ENCODE results near the gene GPR42. TPM values are rescaled to one million over a fixed set of nuclear protein-coding genes. Genes with fewer than 3 reads are reported as not detected.
A peak's percentile ranks its signal among the peaks of the same experiment; 100 is the strongest.

GPR42 gene
- total and polyA plus RNA-seq, 10 of the 15 experiments (the other 5 are each of a cell fraction or from before 2014, with no cell fraction given): 0.13 TPM; not detected in 9

GRCh38 chr19:35346193-35347052 lies 24.4 kb upstream of the GPR42 start (continued):
- TF ChIP-seq ZNF592 (IDR thresholded peaks at IDR 0.05): peak; percentile 27; the same call in 1 of the 2 replicates
- TF ChIP-seq SMC3 (IDR thresholded peaks at IDR 0.05; ENCODE audit: borderline replicate concordance, low read length): peak; percentile 25; the same call in 1 of the 2 replicates
- TF ChIP-seq MEF2B (IDR thresholded peaks at IDR 0.05; ENCODE audit: partially characterized antibody, poor library complexity, severe bottlenecking): peak; percentile 70
- peak; percentile 87; the same call in 2 of the 3 replicates for TF ChIP-seq POU2F2 (IDR thresholded peaks at IDR 0.05; ENCODE audit: borderline replicate concordance, low read depth, low read length)
- no peak for TF ChIP-seq ZSCAN29 (IDR thresholded peaks at IDR 0.05)
- TF ChIP-seq IRF4 (IDR thresholded peaks at IDR 0.05; ENCODE audit: low read depth, low read length): peak; percentile 83
- TF ChIP-seq, protein P1, sequence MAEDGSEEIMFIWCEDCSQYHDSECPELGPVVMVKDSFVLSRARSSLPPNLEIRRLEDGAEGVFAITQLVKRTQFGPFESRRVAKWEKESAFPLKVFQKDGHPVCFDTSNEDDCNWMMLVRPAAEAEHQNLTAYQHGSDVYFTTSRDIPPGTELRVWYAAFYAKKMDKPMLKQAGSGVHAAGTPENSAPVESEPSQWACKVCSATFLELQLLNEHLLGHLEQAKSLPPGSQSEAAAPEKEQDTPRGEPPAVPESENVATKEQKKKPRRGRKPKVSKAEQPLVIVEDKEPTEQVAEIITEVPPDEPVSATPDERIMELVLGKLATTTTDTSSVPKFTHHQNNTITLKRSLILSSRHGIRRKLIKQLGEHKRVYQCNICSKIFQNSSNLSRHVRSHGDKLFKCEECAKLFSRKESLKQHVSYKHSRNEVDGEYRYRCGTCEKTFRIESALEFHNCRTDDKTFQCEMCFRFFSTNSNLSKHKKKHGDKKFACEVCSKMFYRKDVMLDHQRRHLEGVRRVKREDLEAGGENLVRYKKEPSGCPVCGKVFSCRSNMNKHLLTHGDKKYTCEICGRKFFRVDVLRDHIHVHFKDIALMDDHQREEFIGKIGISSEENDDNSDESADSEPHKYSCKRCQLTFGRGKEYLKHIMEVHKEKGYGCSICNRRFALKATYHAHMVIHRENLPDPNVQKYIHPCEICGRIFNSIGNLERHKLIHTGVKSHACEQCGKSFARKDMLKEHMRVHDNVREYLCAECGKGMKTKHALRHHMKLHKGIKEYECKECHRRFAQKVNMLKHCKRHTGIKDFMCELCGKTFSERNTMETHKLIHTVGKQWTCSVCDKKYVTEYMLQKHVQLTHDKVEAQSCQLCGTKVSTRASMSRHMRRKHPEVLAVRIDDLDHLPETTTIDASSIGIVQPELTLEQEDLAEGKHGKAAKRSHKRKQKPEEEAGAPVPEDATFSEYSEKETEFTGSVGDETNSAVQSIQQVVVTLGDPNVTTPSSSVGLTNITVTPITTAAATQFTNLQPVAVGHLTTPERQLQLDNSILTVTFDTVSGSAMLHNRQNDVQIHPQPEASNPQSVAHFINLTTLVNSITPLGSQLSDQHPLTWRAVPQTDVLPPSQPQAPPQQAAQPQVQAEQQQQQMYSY (CRISPR knock-in tag; IDR thresholded peaks at IDR 0.05): no peak
- TF ChIP-seq, protein P2, sequence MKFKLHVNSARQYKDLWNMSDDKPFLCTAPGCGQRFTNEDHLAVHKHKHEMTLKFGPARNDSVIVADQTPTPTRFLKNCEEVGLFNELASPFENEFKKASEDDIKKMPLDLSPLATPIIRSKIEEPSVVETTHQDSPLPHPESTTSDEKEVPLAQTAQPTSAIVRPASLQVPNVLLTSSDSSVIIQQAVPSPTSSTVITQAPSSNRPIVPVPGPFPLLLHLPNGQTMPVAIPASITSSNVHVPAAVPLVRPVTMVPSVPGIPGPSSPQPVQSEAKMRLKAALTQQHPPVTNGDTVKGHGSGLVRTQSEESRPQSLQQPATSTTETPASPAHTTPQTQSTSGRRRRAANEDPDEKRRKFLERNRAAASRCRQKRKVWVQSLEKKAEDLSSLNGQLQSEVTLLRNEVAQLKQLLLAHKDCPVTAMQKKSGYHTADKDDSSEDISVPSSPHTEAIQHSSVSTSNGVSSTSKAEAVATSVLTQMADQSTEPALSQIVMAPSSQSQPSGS (IDR thresholded peaks at IDR 0.05; ENCODE audit: low read length): peak; percentile 43; the same call in 1 of the 2 replicates
- TF ChIP-seq, protein P3, sequence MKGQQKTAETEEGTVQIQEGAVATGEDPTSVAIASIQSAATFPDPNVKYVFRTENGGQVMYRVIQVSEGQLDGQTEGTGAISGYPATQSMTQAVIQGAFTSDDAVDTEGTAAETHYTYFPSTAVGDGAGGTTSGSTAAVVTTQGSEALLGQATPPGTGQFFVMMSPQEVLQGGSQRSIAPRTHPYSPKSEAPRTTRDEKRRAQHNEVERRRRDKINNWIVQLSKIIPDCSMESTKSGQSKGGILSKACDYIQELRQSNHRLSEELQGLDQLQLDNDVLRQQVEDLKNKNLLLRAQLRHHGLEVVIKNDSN (IDR thresholded peaks at IDR 0.05; ENCODE audit: borderline replicate concordance, extremely low read length, insufficient read depth, low read depth, low read length): no peak
- TF ChIP-seq DPF2 (IDR thresholded peaks at IDR 0.05): peak; percentile 91
- no peak for TF ChIP-seq HCFC1 (IDR thresholded peaks at IDR 0.05; ENCODE audit: low read length)
- TF ChIP-seq YBX1 (IDR thresholded peaks at IDR 0.05): no peak
- TF ChIP-seq NBN (IDR thresholded peaks at IDR 0.05): peak; percentile 98
- TF ChIP-seq SUZ12 (IDR thresholded peaks at IDR 0.05; ENCODE audit: unreplicated experiment): no peak
- no peak; the same call in 1 of the 2 replicates for TF ChIP-seq POLR2A (IDR thresholded peaks at IDR 0.05; ENCODE audit: low read depth, low read length)
- TF ChIP-seq RAD51 (IDR thresholded peaks at IDR 0.05): peak; percentile 69
- TF ChIP-seq TCF3 (IDR thresholded peaks at IDR 0.05; ENCODE audit: borderline replicate concordance, insufficient read depth, low read depth, low read length): peak; percentile 72; the same call in 1 of the 2 replicates

All from GM12878 (cell line).